HG02981 (cell line): Measurements from ENCODE around the gene ZDHHC15.
"Not testable (repeated sequence)": the region's sequence is repeated elsewhere in the genome, so short reads cannot be mapped to it uniquely, and the experiment has no call there.

ENCODE experiments used
- ATAC-seq: cut with Tn5 transposase; IDR thresholded peaks from one replicate; pipeline ENCODE4 v1.9.1; 2021; ENCODE audit warnings: mild to moderate bottlenecking, moderate library complexity; ENCODE audit not compliant: unreplicated experiment

The ZDHHC15 gene, protein sequence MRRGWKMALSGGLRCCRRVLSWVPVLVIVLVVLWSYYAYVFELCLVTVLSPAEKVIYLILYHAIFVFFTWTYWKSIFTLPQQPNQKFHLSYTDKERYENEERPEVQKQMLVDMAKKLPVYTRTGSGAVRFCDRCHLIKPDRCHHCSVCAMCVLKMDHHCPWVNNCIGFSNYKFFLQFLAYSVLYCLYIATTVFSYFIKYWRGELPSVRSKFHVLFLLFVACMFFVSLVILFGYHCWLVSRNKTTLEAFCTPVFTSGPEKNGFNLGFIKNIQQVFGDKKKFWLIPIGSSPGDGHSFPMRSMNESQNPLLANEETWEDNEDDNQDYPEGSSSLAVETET

DNA sequence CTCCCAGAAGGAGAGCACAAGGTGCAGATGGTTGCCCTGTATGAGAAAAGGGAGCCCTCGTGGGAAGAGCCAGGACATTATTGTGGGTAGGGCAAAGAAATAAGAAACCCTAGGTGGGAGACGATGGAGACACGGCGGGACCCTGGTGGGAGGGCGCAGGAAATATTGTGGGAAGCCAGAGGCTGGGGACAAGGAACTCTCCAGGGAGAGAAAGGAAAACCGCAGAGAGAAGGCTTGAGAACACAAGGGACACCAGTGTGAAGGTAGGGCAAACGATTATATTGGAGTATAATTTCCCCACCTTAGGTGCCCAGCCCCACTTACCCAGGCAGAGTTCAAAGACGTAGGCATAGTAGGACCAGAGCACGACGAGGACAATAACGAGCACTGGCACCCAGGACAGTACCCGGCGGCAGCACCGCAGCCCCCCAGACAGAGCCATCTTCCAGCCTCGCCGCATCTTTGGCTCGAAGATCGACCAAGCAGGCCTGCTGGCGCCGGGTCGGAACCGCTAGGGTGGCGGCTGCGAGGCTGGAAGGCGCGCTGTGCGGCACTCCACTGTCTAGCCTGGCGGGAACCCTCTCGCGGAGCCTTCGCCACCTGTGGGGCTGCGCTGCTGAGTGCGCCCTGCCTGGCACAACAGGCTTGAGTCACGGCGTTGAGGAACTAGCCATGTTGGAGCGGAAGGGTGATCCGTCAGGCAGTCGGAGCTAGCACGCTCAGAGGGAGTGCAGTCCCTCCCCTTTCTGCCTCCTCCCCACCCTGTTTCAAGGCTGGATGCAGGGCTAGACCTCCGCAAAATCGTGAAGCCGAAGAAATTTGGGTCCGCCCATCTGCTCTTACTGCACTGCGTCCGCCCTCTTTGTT is at the start of gene ZDHHC15:
TSS of gene ZDHHC15 (minus strand) at position 473 of the 867 bp plus-strand sequence. CDS start at position 460, 13 bp downstream.
- ATAC-seq, result no peak

- not testable (repeated sequence) for ATAC-seq
These were observed 37.7 kb upstream of the ZDHHC15 start for GRCh38 chrX:75560544-75560943.

DNA sequence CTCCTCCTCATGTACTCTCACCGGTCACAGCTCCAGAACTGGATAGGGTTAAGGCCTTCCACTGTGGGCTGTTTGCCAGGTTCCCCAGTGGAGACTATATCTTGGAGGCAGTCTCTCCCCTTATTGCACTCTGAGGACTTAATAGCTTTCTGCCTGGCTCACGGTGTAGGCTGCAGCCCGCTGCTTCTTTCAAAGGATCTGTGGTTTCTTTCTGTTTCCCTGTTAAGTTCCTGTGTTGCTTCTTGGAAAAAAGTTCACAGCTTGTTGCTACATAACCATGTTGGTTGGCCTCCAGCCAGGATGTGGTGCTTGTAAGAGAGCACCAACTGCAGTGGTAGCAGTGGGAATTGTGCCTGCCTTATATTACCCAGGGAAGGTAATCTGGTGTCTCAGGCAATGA is 24.9 kb upstream of the ZDHHC15 start:
- no peak for ATAC-seq

DNA sequence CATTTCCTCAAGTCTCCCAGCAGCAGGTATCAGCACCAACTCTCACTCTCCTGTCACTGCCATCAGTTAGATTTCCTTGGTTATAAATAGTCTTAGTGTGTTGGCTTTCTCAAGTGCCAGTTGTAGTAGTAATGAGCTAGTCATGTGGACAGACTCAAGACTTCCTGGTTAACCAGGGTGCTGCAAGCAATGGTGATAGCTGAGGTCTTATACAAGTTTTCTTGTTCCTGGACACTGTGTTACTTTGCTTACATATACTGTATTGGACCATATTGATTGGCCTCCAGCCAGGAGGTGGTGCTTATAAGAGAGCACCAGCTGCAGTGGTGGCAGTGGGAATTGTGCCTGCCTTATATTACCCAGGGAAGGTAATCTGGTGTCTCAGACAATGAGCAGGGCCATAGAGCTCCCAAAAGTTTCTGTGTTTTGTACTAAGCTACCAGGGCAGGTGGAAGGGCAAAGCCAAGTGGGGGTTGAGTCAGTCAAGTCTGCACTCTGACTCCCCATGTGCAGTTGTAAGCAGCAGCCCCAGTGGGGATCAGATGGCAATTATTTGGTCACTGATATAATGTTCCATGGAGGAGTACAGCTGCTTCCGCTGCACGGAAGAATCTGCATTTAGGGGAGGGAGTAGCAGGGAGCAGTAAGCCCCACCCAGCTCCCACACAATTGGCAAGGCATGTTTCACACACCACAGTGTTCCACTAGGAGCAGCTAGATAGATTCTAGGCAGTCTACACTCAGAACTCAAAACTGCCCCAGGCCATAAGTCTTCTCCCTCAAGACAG is 24.1 kb upstream of the ZDHHC15 start:
- ATAC-seq, result no peak

GRCh38 chrX:75544786-75545185 is 21.9 kb upstream of the ZDHHC15 start:
- no peak for ATAC-seq

GRCh38 chrX:75483933-75484332 is 38.9 kb downstream of the ZDHHC15 start:
- no peak for ATAC-seq

DNA sequence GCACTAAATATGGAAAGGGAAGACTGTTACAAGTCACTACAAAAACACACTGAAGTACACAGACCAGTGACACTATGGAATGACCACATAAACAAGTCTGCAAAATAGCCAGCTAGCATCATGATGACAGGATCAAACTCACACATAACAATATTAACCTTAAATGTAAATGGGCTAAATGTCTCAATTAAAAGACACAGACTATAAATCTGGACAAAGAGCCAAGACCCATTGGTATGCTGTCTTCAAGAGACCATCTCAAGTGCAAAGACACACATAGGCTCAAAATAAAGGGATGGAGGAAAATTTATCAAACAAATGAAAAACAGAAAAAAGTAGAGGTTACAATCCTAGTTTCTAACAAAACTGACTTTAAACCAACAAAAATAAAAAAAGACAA is 61.1 kb downstream of the ZDHHC15 start:
- ATAC-seq, result not testable (repeated sequence)

GRCh38 chrX:75421688-75422230 is 101.1 kb downstream of the ZDHHC15 start:
- no peak for ATAC-seq

GRCh38 chrX:75407153-75407552 is 115.7 kb downstream of the ZDHHC15 start:
- not testable (repeated sequence) for ATAC-seq

DNA sequence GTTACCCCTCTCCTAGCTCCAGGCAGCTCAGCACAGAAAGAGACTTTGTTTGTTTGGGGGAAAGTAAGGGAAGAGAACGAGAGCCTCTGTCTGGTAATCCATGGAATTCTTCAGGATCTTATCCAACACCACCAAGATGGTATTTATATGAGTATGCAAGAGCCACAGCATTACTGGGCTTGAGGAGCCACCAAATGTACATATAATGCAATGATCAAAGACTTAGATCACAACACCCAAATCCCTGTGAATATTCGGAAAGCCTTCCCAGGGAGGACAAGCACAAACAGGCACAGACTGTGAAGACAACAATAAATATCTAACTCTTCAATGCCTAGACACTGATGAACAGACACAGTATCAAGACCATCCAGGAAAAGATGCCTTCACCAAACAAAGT is 132.4 kb downstream of the ZDHHC15 start:
- no peak for ATAC-seq

DNA sequence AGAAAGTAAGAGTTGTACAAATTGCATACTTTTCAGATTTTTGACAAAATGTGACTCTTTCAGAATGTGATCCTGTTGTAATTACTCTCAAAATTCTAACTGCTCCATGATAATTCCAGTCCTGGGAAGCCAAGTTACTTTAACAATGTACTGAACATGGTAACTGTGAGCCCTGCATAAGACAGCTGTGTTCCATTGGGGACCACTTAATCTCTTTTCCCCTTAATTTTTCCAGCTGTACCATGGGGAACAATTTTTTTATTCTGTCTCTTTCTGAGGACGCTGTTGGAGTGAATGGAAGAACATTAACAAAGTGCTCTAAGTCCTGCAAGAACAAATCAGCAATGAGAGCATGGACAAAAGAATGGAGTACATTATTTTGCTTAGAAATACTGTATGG is 153.1 kb downstream of the ZDHHC15 start:
- no peak for ATAC-seq

- ATAC-seq, result no peak
These were observed 156.0 kb downstream of the ZDHHC15 start for GRCh38 chrX:75366861-75367260.

- no peak for ATAC-seq
These were observed 157.4 kb downstream of the ZDHHC15 start for GRCh38 chrX:75365243-75365975.

DNA sequence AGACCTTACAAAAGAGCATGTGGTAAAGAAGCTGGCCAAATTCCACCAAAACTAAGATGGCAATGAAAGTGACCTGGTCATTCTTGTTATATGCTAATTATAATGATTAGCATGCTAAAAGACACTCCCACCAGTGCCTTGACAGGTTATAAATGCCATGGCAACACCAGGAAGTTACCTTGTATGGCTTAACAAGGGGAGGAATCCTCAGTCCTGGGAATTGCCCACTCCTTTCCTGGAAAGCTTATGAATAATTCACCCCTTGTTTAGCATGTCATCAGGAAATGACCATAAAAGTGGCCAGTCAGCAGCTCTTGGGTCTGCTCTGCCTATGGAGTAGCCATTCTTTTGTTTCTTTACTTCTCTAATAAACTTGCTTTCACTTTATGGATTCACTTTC is 161.0 kb downstream of the ZDHHC15 start:
- ATAC-seq, result no peak

DNA sequence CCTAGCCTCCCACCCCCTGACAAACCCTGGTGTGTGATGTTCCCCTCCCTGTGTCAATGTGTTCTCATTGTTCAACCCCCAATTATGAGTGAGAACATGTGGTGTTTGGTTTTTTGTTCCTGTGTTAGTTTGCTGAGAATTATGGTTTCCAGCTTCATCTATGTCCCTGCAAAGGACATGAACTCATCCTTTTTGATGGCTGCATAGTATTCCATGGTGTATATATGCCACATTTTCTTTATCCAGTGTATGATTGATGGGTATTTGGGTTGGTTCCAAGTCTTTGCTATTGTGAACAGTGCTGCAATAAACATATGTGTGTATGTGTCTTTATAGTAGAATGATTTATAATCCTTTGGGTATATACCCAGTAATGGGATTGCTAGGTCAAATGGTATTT is 174.2 kb downstream of the ZDHHC15 start:
- ATAC-seq, result not testable (repeated sequence)

DNA sequence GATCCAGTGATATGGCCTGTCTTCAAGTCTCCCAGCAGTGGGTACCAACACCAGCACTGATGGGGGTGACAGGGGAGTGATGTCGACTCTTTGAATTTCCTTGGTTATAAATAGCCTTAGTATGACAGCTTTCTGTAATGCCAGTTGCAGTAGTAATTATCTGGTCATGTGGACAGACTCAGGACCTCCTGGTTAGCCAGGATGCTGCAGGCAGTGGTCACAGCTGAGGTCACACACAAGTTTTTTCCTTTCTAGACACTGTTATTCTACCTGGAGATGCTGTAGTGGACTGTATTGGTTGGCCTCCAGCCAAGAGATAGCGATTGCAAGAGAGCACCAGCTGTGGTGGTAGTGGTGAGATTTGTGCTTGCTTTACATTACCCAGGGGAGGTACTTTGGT is 185.3 kb downstream of the ZDHHC15 start:
- no peak for ATAC-seq

DNA sequence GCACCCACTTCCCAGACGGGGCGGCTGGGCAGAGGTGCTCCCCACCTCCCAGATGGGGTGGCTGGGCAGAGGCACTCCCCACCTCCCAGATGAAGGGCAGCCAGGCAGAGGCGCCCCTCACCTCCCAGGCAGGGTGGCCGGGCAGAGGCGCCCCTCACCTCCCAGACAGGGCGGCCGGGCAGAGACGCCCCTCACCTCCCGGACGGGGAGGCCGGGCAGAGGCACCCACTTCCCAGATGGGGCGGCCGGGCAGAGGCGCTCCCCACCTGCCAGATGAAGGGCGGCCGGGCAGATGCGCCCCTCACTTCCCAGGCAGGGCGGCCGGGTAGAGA is 187.7 kb downstream of the ZDHHC15 start:
- ATAC-seq, result no peak

GRCh38 chrX:75334407-75335126 is 188.3 kb downstream of the ZDHHC15 start:
- not testable (repeated sequence) for ATAC-seq

DNA sequence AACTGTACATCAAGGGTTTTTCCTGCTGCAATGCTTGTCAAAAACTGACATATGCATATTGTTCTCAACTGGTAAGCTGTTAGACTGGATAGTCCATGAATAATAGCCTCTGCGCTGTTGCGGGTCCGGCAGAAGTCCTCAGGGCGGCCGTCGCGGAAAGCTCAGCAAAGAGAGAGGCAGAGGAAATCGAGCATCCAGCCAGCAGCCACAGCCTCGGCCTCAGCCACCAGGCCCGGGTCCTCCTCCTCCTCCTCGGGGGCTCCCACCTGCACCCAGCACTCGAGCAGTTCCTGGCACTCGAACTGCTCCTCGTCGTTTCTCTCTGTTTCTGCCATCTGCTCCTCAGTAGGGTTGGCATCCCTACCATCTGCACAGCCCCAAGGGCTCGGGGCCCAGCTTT is 195.2 kb downstream of the ZDHHC15 start:
- no peak for ATAC-seq
